GM15510 (cell line): ENCODE data around the gene ARL8A.
A peak's percentile ranks its signal among the peaks of the same experiment; 100 is the strongest.

Source experiments
- POLR2A ChIP-seq: IDR thresholded peaks from 3 replicates; pipeline ENCODE4 v1.6.1; 2011; ENCODE audit warnings: borderline replicate concordance; ENCODE audit not compliant: insufficient read length; ENCODE audit errors: extremely low read depth

ARL8A gene

DNA sequence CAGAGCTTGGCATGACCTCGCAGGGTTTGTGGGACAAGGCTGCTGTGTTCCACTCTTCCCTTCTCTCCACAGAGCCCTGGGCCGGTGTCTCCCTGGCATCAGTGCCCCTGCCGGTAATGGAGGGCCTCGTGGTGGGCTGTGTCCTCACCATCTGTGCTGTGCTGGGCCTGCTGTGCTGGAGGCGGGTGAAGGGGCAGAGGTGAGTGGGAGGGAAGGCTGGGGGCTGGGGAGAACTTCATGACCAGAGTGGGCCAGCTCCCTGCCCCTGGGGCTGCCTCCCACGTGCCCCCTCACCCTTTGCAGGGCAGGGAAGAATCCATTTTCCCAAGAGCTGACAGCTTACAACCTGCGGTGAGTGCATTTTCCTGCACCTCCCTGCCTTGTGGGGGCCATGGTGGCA is 37.0 kb upstream of the ARL8A start:
- TF ChIP-seq POLR2A: no peak

DNA sequence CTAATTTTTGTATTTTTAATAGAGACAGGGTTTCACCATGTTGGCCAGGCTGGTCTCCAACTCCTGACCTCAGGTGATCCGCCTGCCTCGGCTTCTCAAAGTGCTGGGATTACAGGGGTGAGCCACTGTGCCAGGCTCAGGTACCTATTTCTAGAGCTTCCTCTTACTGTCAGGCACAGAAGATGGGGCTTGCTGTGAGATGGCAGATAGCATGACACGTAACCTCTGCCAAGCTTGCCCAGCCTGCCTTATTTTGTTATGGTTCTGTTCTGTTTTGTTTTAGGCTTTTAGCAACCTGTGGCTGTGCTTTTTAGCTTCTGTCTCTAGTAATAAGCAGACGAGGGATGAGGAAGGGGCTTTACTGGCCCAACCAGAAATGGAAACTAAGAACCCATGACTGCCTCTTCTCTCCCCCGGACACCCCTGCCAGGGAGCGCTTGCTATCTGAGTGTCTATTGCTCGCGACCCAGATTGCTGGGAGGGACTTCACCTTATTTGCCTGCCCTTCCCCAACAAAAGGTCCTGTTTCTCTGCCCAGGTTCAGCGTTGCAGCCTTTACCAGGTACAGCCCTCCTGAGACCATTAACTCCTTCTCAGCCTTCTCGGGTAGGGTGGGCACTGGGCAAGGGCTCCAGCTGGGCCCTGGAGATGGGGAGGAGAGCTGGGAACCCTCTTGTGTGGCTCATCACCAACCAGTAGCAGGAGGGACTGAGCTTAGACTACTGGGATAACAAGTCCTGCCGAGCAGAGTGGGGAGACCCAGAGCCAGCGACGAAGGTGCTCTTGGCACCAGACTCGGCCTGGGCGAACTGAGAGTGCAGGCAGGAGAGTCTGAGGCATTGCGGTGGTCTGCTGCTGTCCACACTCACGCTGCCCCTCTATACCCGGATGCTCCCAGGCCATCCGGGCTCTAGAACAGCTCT is 35.6 kb upstream of the ARL8A start:
- no peak for TF ChIP-seq POLR2A

DNA sequence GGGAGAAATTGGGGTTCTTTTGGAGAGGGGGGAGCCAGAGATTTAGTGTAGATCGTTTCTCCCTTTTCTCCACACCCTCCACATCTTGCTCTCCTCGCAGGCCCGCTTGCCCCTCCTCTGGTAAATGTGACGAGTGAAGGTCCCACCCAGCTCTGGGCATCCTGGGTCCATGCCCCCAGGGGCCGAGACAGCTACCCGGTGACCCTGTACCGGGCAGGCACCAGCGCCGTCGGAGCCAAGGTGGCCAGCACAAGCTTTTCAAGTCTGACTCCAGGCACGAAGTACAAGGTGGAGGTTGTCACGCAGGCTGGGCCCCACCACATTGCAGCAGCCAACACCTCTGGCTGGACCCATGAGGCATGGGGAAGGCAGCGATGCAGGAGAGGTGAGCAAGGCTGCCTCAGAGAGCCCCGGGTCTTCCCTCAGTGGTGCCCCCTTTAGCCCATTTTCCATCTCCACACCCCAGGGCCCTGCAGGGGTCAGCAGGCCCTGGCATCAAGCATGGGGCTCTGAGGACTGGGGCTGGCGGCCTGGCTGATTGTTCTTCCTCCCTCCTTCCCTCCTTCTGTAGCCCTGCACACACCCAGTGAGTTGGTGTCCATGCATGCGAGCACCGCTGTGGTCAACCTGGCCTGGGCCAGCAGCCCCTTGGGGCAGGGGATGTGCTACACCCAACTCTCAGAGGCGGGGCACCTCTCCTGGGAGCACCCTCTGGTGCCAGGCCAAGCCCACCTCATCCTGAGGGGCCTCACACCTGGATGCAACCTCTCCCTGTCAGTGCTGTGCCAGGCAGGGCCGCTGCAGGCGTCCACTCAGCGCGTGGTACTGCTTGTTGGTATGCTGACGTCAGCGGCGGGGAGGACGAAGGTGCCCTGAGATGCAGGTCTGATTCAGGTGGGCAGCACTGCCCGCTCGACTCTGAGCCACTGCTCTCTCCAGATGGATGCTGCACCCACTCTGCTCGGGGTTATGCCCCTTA is 32.7 kb upstream of the ARL8A start:
- no peak for TF ChIP-seq POLR2A

DNA sequence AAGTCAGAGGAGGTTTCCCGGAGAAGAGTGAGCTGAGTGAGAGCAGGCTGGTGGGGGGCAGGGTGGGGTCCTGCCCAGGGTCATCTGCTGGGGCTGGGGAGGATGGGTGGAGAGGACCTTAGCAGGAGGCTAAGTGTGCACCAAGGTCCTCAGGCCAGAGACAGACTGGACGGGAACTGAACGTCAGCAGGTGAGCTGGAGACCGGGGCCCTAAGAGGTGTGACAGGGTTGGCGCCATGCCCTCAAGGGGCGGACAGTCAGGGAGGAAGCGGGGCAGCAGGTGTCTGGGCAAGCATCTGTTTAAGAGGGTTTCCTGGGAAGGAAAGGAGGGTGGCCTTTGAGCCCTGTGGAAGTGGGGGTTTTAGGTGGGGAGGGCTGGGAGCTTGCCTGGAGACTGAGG is 29.5 kb upstream of the ARL8A start:
- no peak for TF ChIP-seq POLR2A

DNA sequence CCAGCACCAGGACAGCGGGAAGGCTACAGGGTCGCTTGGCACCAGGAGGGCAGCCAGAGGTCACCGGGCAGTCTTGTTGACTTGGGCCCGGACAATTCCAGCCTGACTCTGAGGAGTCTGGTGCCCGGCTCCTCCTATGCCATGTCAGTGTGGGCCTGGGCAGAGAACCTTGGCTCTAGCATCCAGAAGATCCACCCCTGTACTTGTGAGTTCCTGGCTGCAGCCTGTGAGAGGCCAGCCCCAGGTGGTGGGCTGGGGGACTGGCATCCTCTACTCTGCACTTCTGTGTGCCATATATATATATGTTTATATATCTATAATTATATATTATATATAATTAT is 27.4 kb upstream of the ARL8A start:
- TF ChIP-seq POLR2A: no peak

DNA sequence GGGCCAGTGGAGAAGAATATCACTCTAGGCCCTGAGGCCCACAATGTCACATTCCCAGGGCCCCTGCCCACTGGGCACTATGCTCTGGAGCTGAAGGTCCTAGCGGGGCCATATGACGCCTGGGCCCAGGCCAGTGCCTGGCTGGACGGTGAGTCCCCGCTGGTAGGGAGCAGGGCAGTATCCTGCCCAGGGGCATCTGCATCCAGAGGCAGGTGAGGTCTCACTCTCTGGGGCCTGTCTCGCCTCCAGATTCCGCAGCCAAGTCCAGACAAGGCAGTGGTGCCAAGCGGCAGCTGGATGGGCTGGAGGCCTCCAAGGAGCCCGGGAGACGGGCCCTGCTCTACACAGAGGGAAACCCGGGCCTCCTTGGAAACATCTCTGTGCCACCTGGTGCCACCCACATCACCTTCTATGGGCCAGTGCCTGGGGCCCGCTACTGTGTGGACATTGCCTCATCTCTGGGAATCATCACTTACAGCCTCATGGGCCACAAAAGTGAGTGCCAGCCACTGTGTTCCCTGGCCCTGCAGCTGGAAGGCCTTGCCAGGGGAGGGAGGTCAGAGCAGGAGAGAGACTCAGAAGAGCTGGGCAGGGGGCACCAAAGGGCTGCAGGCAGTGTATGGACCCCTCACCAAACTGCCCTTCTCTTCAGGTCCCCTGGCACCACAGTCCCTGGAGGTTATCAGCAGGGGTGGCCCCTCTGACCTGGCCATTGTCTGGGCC is 26.9 kb upstream of the ARL8A start:
- no peak for TF ChIP-seq POLR2A

DNA sequence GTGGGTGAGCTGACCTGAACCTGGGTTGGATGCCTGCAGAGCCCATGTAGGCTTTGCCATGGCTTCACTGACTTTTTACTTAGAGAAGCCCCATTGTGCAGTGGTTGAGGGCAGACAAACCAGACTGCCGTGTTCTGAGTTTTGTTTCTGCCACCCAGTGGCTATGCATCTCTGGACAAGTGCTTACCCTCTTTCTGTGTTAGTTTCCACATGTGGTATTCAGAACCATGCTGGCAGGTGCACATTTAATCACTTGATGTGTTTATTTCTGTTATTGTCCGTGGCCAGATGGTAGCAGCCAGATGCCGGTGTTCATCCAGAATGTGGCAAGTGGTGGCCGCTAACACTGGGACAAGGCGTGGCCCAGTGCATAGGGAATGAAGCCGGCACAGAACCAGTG is 26.2 kb upstream of the ARL8A start:
- no peak for TF ChIP-seq POLR2A

DNA sequence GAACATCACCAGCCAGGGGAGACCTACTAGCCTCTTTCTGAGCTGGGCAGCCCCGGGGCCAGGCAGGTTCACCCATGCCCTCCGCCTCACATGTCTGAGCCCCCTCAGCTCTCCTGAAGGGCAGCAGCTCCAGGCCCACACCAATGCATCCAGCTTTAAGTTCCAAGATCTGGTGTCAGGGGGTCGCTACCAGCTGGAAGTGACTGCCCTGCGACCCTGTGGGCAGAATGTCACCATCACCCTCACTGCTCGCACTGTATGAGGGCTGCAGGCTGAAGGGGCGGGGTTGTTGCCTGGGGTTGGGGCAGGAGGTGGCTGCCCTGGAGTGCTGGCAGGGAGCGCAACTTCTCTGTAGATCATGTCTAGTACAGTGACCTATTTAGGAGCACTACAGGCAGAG is 24.3 kb upstream of the ARL8A start:
- no peak for TF ChIP-seq POLR2A

DNA sequence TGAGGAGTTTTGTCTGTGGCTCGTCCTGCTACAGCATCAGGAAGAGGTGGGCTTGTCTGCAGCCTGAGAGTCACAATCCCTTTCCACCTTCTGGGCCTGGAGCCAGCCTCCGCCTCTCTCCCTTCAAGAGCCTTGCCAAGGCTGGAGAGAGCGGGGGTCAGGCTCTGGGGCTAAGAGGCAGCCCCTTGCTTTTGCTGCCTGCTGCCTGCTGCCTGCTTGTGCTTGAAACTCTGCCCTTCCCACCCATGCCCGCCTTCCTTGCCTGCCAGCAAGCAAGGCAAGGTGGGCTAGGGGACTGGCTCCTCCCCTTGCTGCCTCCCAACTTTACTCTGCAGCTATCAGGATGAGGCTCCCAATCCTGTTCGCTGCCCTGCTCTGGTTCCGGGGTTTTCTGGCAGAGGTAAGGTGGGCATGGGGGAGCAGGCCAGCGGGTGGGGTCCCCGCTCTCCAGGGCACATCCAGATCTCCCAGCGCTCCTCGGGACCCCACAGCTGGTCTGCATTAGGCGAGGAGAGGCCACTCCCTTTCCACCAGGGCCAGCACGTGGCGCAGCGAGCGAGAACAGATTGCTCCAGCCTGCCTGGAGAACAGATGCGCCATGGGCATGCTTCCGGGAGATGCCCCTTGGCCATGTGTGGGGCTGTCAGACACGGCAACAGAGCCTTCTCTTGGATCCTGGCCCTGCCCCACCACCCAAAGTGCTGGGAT is 23.3 kb upstream of the ARL8A start:
- no peak for TF ChIP-seq POLR2A

DNA sequence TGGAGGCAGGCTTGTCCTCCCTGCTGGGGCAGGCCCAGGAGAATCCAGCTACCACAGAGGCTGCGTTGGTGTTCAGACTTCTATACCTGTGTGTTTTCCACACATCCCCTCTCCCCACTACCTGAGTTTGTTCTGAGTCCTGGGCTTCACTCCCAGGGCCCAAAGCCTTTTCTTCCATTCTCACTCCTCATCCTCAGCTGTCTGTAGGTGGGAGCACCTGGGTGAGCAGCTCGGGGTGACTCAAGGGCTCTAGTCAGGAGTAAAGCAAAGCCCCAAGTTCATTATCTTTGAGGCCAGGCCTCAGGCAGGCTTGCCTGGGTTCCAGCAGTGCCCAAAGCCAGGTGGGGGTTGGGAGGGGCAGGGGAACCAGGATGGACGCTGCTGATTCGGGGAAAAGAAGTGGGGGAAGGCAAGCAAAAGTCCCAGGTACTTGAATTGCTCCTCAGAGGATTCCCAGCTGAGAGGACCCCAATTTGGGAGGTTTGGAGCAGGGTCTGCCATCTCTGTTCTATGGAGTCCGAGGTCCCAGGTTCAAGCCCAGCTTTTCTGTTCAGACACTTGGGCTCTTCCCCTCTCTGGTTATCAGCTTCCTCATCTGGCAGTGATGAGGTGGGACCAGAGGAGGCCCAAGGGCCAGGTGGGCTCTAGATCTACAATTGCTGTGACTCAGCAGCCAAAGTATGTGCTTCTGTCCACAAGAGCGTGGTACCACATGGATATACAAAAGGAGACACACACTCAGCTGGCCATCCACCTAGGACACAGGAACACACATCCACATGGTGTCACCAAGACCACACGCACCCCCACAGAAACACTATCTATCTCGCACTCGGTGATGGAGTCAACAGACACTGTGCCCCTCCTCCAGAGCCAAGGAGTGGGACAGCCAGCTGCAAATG is 21.7 kb upstream of the ARL8A start:
- TF ChIP-seq POLR2A: no peak

DNA sequence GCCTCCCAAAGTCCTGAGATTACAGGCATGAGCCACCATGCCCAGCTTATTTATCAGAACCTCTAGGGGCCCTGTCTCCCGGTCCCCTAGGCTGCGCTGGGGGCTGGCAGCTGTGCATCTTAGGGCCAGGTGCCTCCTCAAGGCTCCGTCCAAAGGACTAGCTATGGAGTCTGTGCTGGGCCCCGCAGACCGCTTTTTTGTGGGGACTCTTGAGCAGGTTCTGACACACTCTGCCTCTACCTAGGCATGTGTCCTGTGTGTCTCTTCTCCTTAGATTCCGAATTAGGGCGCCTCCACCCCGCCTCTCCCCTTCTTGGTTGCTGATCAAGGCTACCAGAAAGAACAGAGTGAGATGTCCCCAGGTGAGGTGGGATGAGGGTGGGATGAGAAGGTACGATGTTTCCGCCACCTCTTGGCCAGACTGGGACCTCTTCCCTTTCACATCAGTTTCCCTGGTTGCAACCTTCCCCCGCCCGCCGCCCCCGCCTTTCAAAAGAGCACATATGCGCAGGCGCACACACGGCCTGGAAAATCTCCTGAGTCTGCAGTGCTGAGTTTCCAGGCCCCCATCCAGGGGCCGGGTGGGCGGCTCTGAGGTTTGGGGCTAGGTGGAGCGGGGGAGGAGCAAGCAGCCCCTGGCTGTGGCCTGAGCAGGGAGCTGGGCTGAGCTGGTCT is 20.9 kb upstream of the ARL8A start:
- no peak for TF ChIP-seq POLR2A

DNA sequence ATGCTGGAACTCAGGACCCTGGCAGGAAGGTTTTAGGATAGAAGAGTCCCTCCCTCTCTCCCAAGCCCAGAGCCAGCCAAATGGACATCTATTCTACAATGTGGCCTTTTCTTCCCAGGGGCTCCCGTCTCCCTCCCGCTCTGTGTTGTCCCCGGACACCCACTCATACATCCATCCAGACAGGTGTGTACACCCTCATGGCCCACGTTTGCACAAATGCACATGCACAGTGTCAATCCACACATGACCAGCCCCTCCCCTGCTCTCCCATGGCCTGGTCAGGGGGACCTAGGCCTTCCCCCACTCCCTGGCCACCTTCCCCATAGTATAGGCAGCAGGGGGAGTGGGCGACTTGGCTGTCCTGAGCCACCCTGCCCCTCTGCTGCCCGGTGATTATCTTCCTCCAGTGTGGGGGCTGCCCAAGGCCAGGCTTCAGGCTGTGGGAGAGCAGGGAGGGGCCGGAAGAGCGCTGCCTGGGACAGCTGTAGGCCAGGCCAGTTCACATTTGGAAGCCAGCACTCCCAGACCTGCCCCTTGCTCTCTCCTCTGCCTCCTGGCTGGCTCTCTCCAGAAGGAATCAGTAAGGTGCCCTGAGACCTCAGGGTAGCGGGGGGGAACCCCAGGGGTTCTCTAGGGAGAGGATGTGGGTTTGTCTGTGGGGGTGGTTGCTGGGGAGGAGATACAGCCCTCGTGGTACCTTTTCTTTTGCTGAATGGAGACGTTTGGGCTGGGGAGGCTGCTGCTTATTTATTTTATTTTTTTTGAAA is 19.9 kb upstream of the ARL8A start:
- peak; percentile 13 for TF ChIP-seq POLR2A
